NCI-H510A (cell line): Measurements from ENCODE around the gene CACFD1.
"Not testable (repeated sequence)": the region's sequence is repeated elsewhere in the genome, so short reads cannot be mapped to it uniquely, and the experiment has no call there.

Experiments
- DNase-seq: peaks from one replicate; lab custom pipeline; 2025; lab: John Stamatoyannopoulos, UW

The CACFD1 gene

DNA sequence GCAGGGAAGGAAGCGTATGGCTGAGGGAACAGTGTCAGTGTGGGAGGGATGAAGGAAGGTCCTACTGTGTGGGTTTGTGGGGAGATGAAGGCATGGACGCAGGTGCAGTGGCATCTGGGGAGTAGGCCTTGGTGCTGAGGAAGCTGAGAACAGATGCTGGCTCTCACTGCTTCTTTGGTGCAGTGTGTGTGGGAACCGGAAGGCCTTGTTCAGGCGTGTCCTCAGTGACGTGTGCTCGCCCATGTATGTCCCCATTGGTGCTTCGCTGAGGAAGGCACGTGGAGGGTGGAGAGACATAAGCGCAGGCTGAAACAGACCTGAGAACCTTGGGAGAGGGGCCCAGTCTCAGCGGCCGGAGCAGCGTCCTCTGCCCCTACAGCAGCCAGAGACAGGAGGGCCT lies 18.9 kb upstream of the CACFD1 start:
- no peak for DNase-seq

DNA sequence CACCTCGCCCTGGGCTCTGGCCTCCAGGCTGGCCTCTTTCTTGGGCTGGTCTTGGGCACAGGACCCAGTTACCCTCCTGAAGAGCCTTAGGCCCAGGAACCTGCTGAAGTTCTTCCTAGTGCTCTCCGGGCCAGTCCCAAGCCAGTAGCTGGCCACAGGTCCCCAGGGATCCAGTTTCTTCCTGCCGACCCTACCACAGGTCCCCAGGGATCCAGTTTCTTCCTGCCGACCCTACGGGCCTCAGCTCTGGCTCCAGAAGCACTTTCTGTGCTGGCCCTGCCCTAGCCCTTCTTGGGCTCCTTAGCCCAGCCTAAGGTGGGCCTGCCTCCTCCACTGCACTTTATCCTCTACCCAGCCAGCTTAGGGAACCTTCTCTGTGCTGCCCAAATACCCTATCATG lies 18.2 kb upstream of the CACFD1 start:
- no peak for DNase-seq

DNA sequence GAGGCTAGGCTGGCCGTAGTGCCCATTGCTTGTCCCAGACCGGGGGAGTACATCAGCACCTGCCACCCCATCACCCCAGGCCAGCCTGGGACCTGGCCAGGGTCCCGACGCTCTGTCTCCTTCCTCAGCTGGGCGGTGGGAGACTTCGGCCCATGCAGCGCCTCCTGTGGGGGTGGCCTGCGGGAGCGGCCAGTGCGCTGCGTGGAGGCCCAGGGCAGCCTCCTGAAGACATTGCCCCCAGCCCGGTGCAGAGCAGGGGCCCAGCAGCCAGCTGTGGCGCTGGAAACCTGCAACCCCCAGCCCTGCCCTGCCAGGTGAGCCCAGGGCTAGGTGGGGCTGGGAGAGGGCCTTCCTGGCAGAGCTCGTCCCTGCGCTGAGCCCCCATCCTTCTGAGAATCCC lies 16.5 kb upstream of the CACFD1 start:
- no peak for DNase-seq

DNA sequence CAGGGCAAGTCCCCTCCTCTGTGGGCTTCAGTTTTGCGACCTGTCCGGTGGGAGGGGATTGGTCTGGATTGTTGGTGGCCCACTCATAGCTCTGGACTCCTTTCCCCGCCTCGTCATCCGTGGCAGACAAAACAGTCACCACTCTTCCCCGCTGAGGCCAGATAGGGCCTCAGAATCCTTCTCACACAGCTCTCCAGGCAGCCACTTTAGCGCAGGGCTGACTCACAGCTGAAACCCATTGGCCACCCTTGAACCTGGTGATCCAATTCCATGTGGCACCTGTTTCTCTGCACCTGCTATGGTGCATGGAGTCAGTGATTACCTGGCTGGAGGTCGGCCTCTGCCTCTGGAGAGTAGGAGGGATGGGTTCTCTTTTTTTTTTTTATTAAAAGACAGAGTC lies 15.8 kb upstream of the CACFD1 start:
- DNase-seq, result peak; percentile 70

DNA sequence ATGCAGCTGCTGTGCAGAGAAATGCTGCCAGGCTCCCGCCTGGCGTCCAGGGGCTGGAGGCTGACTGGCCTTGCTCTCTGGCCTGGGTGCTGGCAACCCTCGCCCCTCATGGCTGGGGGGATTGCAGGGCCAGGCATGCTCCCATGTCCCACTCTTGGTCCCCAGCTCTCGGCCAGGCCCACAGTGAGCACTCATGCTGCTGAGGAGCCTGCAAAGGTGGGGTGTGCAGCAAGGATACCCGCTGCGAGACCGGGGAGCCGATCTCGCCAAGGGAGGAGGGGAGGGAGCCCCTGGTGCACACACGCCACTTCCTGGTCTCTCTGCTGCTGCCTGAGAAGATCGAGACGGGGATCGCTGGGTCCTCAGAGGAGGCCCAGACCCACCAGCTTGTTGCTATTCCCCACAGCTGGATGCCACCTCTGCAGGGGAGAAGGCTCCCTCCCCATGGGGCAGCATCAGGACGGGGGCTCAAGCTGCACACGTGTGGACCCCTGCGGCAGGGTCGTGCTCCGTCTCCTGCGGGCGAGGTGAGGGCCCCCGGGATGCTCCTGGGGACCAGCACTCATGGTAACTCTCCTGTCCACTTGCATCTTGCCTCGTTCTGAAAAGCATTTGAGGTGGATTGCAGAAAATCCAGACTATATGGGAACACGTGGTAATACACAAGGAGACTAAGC lies 14.3 kb upstream of the CACFD1 start:
- DNase-seq, result no peak

DNA sequence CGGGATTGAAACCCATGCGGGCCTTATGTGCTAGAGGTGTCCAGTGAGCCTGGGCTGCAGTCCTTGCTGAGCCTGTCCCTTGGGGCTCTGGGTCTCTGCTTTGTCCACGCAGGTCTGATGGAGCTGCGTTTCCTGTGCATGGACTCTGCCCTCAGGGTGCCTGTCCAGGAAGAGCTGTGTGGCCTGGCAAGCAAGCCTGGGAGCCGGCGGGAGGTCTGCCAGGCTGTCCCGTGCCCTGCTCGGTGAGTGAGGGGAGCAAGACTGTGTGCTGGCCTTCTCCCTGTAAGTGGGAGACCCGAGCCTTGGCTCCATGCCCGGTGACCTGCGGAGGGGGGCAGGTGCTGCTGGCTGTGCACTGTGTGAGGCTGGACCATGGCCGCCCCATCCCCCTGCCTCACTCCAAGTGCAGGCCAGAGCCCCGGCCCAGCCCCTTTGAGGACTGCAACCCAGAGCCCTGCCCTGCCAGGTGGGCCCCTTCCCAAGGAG lies 11.2 kb upstream of the CACFD1 start:
- no peak for DNase-seq

DNA sequence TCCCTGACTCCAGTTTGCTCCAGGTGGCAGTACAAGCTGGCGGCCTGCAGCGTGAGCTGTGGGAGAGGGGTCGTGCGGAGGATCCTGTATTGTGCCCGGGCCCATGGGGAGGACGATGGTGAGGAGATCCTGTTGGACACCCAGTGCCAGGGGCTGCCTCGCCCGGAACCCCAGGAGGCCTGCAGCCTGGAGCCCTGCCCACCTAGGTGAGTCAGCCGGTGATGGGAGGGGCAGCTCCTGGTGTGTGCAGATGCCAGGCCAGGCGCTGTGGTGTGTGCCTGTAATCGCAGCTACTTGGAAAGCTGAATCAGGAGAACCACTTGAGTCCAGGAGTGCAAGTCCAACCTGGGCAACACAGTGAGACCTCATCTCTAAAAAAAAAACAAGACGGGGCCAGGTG lies 10.0 kb upstream of the CACFD1 start:
- peak; percentile 51 for DNase-seq

DNA sequence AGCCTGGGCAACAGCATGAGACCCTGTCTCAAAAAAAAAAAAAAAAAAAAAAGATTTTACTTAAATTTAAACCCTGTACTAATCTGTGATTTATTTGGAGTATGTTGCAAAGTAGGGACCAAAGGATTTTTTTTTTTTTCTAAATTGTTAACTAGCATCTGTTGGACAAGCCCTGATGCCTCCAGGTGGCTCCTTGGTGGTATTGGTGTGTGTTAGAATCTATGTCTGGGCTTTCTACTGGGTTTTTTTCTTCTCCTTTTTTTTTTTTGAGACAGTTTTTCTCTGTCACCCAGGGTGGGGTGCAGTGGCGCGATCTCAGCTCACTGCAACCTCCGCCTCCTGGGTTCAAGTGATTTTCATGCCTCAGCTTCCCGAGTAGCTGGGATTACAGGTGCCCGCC lies 7.9 kb upstream of the CACFD1 start:
- DNase-seq, result not testable (repeated sequence)

DNA sequence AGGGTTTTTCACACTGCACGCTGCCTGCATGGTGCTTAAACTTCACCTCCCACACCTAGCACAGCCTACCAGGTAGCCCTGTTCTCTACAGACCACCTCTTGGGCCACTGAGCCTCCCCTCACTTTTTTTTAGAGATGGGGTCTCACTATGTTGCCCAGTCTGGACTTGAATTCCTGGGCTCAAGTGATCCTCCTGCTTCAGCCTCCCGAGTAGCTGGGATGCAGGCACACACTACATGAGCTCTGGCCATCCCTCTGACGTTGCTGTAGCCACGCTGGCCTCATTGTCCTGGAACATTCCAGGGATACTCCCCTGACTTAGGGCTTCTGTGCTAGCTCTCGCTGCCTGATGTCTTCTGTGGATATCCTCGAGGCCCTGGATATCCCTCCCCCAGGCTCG lies 7.2 kb upstream of the CACFD1 start:
- no peak for DNase-seq

DNA sequence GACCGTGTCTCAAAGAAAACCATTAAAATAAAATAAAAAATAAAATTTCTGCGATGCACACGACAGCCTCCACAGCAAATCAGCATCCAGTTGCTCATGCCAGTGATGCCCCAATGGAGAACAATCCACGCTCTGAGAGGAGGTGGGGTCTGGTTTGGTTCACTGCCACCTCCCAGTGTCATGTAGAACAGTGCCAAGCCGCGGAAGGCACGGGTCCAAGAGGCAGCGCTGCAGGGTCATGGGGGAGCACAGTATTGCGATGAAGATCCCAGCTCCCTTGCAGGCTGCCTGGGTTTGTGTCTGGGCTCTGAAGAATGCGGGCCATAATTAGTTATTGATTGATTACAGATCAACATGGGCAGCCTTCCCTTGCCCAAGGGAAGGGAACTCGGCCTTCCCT lies 6.1 kb upstream of the CACFD1 start:
- no peak for DNase-seq

DNA sequence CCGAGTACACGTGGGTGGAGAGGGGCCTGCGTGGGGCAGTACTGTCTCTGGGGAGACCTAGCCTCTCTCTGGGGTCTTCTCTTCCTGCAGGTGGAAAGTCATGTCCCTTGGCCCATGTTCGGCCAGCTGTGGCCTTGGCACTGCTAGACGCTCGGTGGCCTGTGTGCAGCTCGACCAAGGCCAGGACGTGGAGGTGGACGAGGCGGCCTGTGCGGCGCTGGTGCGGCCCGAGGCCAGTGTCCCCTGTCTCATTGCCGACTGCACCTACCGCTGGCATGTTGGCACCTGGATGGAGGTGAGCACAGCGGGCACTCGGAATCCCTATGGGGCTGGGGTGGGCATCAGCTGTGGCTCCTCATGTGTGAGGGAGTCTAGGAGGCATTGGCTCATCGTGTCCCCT lies 5.5 kb upstream of the CACFD1 start:
- DNase-seq, result no peak

DNA sequence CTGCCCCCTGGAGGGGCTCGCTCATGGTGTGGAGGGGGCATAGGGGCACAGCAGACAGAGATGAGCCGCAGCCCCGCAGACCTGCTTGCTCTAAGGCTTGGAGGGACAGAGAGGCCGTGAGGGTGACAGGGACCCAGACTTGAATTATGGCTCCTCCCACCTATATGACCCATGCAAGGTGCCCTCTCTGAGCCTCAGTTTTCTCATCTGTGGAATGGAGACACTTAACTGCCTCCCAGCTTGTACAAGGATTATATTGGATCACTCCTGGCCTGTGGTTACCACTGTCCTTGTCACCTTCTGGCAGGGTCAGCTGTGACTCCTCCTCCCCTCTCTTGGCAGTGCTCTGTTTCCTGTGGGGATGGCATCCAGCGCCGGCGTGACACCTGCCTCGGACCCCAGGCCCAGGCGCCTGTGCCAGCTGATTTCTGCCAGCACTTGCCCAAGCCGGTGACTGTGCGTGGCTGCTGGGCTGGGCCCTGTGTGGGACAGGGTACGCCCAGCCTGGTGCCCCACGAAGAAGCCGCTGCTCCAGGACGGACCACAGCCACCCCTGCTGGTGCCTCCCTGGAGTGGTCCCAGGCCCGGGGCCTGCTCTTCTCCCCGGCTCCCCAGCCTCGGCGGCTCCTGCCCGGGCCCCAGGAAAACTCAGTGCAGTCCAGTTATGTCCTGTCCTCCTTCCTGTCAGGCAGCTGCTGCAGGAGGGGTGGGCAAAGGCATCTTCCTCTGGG lies 4.7 kb upstream of the CACFD1 start:
- no peak for DNase-seq

DNA sequence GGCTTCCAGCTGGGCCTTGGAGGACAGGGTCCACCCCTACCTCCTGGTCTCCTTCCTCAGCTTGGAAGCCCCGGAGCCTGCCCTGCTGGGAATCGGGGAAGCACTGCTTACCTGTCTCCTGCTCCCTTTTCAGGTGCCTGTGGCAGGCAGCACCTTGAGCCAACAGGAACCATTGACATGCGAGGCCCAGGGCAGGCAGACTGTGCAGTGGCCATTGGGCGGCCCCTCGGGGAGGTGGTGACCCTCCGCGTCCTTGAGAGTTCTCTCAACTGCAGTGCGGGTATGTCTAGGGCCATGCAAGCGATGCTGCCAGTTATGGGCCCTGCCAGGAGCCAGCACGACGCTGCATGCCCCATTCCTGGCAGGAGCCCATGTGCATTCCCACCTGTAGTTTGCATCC lies 3.8 kb upstream of the CACFD1 start:
- DNase-seq, result no peak

DNA sequence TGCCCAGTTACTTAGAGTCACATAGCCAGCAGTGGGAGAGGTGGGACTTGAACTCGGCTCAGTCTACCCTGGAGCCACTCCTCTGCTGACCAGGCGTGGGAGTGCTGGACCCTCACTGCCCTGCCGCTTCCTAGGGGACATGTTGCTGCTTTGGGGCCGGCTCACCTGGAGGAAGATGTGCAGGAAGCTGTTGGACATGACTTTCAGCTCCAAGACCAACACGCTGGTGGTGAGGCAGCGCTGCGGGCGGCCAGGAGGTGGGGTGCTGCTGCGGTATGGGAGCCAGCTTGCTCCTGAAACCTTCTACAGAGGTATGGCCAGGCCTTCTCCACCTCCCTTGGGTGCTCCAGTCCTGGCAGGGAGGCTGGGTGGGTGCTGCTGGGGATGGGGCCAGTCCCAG lies 3.4 kb upstream of the CACFD1 start:
- DNase-seq, result no peak

DNA sequence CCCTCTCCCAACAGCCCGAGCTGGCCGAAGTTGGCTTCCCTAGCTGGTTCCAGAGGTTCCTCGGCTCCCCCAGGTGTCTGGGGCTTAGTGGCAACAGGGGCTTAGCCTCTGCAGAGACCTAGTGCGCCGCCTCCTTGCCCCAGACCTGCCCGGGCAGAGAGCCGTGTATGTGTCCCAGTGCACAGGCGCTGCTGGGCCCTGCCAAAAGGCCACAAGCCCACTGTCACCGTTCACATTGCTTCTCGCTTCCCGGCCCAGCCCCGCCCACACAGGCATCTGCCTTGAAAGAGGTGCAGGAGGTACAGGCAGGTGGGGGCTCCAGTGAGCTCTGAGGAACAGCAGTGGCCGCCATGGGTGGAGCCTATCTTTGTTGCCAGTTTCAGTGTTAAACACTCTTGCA lies 2.5 kb upstream of the CACFD1 start:
- no peak for DNase-seq

DNA sequence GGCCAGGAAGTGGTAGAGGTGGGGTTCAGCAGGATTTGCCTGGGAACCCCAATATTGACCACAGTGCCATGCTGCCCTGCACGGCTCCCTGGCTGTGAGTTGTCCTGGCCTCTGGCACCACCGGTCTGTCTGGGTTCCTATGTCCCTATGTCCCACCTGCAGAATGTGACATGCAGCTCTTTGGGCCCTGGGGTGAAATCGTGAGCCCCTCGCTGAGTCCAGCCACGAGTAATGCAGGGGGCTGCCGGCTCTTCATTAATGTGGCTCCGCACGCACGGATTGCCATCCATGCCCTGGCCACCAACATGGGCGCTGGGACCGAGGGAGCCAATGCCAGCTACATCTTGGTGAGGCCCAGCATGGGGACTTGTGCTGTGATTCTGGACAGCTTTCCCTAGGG lies 2.0 kb upstream of the CACFD1 start:
- DNase-seq, result no peak

DNA sequence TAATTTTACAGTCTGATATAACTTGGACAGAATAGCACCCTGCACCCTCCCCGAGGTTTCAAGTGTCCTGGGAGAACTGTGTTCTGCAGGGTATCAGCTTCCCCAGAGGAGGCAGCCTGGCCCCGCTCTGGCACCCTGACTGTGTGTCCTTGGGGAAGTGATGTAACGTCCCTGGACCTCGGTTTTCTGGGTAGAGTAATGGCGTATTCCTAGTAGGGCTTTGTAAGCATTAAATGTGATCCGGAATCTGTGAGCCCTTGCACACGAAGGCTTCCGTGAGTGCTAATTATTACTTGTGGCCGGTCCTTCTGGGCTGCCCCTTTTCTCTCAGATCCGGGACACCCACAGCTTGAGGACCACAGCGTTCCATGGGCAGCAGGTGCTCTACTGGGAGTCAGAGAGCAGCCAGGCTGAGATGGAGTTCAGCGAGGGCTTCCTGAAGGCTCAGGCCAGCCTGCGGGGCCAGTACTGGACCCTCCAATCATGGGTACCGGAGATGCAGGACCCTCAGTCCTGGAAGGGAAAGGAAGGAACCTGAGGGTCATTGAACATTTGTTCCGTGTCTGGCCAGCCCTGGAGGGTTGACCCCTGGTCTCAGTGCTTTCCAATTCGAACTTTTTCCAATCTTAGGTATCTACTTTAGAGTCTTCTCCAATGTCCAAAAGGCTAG lies 1.0 kb upstream of the CACFD1 start:
- no peak for DNase-seq

DNA sequence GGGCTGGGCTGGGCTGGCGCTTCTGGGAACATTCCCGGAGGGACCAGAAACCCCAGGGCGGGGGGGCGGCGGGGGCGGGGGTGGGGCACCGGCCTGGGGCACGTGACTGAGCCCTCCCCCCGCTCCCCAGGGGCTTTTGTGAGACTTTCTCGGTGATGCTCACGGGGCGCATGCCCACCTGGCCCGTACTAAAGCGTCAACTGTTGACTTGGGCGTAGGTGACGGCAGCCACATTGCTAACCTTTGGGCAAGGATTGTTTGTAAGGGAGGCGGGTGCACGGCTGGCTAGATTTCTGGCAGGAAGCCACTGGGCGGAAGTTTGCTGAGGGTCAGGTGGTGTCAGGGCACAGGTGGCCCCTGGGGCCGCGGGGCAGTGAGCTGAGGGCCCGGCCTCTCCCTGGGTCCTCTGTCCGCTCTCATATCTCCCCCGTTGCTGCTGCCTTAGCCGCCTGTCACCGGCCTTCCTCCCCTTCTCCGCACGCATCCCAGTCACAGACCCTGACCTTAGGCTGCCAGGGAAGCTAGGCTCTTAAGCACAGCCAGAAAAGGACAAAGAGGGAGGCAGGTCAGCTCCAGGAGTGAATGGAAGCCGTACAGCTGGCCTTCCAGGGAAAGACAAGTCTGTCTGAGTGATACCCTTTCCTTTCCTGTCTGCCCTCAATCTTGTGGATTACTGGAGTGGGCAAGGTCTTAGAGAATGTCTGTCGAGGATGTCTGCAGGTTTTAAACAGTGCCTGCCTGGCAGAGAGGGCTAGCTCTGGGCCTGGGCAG lies 812 bp downstream of the CACFD1 start:
- DNase-seq, result peak; percentile 81

DNA sequence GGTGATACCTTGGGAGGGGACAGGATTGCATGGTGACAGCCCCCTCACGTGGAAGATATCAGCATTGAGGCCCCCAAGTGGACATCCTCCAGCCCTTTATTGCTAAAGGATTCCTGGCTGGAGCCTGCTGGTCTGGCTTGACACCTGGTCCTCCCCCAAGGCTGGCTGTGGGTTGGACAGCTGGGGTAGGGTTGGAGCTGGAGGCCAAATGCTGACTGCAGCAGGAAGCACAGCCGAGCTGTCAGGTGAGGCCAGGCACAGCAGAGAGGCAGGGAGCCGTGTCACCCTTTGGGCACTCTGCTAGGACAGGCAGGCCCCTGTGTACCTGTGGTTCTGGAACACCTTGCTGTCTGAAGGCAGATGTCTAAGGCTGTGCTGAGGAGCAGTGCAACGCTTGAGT lies 2.2 kb downstream of the CACFD1 start:
- no peak for DNase-seq

DNA sequence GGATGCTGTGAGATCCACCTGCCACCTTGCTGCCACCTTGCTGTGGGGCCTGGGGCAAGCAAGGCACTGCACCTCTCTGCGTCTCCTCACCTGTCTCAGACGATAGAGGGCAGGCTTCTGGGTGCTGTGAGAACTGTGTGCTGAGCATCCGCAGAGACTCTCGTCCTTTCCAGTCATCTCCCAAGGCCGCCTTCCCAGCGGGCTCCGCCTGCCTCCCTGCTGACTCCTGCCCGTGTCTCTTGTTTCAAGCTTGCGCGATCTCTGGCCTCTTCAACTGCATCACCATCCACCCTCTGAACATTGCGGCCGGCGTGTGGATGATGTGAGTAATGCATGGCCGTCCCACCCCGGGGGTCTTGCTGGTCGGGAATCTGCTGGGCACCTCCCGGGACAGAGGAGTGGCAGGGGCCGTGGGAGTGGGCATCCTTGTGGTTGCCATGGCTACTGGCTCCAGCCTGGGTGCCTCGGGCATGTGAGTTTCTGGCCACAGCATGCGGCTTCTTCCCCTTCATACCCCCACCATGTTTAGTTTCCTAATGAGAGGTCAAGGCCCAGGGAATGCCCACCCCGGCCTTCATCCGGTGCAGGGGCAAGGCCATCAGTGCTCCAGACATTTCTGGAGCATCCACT lies 3.6 kb downstream of the CACFD1 start:
- DNase-seq, result peak; percentile 34

DNA sequence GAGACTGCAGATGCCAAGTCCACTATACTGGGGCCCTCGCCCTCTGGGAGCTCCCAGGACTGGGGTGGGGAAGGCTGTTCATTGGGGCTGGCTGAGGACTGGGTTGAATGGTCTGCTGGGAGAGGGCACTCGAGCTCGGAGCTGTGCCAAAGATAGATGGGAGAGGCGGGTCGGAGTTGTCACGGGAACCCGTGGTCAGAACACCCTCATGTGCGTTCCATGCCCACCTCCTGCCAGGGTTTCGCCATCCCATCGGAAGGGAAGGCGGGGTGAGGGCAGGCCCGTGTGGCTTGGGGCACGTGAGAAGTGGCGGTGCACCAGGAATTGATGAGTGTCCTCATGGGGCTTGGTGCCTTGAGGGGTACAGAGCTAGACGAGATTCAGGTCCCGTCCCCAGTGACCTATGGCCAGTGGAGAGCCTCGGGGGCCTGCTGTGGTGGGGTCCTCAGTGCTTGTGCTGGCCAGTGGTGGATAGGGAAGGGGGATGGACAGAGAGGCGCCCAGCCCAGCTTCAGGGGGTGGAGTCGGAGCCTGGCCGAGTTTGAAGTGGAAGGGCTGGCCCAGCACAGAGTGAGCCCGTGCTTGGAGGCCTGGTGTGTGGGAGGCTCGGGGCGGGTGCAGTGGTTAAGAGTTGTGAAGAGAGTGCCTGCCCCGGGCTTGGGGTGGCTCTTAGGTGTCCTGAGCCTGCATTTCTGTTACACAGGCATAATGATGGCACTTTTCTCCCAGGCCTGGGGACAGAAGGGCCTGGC lies 4.3 kb downstream of the CACFD1 start:
- DNase-seq, result no peak
